ENCODE measurements around the gene ETS2.

DNA sequence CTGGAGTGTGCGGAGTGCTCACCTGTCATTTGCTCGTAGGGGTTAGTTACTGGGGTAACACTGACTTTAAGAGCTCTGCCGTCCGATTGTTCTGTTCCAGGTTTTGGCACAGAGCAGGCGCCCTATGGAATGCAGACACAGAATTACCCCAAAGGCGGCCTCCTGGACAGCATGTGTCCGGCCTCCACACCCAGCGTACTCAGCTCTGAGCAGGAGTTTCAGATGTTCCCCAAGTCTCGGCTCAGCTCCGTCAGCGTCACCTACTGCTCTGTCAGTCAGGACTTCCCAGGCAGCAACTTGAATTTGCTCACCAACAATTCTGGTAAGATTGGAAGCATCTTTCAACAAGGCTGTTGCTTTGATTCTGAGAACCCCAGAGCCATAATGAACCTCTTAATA lies 12.6 kb downstream of the ETS2 start:
- TF ChIP-seq ARNTL (CRISPR knock-in tag; IDR thresholded peaks at IDR 0.05; ENCODE audit: borderline replicate concordance, low read depth) (no peak), ISL1 (CRISPR knock-in tag; IDR thresholded peaks at IDR 0.05) (no peak), TCF4 (CRISPR knock-in tag; IDR thresholded peaks at IDR 0.05; ENCODE audit: borderline replicate concordance) (no peak), ZFP3 (CRISPR knock-in tag; IDR thresholded peaks at IDR 0.05) (no peak)

Measured in SK-N-SH treated with all-trans-retinoic acid at 6 μM for 48 hours (cell line).